IPS-11a (cell line): Measurements from ENCODE around the gene WDR4.
"Not testable (repeated sequence)": the region's sequence is repeated elsewhere in the genome, so short reads cannot be mapped to it uniquely, and the experiment has no call there.

Experiments used
- H3K4me3 ChIP-seq: one replicate; pipeline ENCODE4 v1.5.1; 2013; ENCODE audit warnings: low read depth, low read length, control low read depth

WDR4 gene

DNA sequence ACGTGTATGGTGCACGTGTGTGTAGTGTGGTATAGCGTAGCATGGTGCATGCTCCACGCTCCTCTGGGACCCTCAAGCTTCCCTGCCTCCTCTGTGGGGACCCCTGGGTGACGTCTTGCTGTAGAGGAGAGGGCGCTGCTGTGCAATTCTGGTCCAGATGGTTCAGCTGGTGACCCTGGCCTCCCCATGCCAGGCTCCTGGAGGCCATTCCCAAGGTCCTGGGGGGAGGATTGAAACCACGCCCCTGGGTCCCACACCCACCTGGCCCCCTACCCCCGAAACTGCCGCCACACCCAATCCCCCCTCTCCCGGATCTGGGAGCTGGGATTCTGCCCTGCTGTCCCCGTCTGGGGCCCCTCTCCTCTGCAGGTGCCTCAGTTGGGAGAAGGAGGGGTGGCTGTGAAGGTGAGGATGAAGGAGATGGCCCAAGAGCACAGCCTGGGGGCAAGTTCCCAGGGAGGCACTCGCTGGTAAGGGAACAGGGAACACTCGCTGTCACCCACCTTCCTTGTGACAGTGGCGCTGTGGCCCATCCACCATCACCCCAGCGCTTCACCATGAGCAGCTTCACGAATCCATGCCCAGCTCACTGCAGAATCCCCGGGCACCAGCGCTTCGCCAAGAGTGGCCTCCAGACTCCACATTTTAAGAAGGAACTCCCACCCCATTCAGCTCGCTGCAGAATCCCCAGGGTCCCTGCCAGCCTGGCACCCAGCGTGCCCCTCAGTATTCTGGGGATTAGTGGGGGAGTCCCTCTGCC is 38.0 kb downstream of the WDR4 start:
- H3K4me3 ChIP-seq = no peak overlapping the region

DNA sequence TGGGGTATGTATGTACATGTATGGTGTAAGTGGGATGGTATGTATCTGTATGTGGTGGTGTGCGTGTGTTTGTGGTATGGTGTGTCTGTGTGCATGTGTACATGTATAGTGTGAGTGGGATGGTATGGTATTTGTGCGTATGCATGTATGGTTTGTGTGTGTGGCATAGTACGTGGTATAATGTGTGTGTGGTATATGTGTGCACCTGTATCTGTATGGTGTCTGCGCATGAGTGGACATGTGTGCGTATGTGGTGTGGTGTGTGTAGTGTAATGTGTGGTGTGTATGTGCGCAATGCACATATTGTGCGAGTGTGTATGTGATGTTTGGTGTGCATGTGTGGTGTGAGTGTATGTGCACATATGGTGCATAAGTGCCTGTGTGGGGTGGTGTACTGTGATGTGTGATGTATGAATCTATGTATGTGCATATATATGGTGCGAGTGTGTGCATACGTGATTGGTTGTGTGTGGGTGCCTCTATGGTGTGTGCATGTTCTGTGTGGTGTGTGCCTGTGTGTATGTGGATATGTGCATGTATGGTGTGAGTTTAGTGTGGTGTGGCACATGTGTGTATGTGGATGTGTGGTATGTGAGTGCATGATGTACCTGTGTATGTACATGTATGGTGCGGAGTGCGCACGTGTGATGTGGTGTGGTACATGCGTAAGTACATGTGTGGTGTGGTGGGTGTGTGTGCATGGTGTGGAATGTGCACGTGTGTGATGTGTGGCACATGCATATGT is 38.8 kb downstream of the WDR4 start:
- no peak overlapping the region for H3K4me3 ChIP-seq

- no peak overlapping the region for H3K4me3 ChIP-seq
Observed at GRCh38 chr21:42839271-42840231, 39.8 kb downstream of the WDR4 start.

DNA sequence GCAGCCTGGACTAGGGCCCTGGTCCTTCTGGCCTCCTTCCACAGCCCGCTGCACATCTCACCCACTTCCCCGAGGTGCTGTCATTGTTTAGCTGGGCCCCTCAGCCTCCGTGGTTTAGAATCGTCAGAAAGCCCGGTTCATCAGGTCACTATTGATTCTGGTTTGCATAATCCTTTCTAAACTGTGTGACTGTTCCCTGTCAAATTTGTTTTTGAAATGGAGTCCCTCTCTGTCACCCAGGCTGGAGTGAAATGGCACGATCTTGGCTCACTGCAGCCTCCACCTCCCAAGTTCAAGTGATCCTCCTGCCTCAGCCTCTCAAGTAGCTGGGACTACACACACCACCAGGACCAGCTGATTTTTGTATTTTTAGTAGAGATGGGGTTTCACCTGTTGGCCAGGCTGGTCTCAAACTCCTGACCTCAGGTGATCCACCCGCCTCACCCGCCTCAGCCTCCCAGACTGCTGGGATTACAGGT is 41.1 kb downstream of the WDR4 start:
- not testable (repeated sequence) for H3K4me3 ChIP-seq

DNA sequence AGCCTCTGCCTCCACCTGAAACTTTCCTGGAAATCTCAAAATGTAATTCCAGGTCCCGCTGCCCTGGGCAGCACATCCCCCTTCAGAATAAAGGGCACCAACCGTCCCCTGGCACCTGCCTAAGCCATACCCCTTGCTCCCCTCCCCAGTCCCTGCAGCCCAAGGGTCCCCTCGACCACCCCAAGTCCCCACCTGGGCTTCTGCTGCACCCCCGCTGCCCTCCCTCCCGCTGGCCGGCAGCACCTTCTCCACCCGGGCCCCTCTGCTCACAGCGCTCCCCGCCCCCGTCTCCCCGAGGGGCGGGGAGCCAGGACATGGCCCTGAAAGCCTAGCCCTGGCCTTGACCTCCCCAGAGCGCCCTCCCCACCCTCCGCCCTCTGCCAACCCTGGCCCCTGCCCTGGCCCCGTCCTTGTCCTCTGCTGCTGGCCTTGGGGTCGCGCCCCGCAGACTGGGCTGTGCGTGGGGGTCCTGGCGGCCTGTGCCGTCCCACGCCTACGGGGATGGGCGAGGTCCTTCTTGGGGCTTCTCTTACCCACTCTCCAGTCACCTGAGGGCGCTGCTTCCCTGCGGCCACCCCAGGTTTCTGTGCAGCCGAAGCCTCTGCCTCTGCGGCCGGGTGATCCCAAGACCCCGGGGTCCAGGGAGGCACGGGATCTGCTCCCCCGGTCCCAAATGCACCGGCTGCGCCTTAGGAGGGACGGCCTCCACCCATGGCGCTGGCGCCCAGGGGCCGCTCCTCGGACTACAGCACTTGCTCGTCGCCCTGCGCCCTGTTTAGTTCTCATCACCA is 41.7 kb downstream of the WDR4 start:
- H3K4me3 ChIP-seq = no peak overlapping the region

GRCh38 chr21:42836767-42837301 is 42.5 kb downstream of the WDR4 start:
- no peak overlapping the region for H3K4me3 ChIP-seq

GRCh38 chr21:42836402-42836666 is 43.0 kb downstream of the WDR4 start:
- no peak overlapping the region for H3K4me3 ChIP-seq

DNA sequence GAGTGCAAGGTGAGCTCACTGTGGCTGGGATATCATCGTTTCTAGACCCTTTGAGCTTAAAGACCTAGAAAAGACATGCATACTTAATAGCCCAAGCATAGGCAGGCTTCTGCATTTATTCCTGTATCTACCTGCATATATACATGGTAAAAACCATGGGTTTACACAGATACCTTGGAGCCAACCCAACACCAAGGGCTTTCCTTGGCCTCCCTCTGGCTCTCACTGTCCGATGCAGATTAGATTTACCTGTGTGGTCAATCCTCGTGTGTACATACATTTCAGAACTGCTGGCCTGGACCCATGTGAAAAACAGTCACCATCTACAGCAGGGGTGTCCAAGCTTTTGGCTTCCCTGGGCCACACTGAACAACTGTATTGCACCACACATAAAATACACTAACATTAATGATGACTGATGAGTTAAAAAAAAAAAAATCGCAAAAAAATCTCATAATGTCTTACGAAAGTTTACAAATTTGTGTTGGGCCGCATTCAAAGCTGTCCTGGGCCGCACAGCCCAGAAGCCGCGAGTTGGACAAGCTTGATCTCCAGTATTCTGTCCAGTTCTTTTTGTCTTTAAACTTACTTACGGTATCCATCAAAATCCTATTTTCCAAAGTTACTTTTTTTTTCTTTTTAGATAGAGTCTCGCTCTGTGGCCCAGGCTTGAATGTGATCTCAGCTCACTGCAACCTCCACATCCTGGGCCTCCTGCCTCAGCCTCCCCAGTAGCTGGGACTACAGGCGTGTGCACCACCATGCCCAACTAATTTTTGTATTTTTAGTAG is 43.5 kb downstream of the WDR4 start:
- H3K4me3 ChIP-seq = no peak overlapping the region

GRCh38 chr21:42835211-42835610 is 44.1 kb downstream of the WDR4 start:
- no peak overlapping the region for H3K4me3 ChIP-seq

DNA sequence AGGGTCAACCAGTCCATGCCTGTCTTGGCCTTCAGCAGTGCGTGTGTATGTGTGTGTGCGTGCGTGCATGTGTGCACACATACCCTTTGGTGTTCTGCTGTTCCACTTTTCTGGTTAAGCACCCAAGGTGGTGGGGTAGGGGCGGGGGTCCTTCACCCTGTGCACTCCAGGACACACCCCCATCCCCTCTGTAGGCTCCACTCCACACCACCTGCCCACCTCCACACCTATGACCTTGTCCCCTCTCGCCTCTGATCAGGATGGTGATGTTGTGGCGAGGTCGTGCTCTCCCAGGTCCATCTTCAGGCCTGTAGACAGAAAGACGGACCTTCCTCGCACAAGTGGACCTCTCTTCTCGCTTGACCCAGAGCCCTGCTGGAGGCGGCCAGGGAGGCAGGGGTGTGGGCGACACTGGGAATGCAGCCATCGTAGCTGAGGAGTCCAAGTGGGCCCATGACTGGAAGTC is 44.6 kb downstream of the WDR4 start:
- no peak overlapping the region for H3K4me3 ChIP-seq

DNA sequence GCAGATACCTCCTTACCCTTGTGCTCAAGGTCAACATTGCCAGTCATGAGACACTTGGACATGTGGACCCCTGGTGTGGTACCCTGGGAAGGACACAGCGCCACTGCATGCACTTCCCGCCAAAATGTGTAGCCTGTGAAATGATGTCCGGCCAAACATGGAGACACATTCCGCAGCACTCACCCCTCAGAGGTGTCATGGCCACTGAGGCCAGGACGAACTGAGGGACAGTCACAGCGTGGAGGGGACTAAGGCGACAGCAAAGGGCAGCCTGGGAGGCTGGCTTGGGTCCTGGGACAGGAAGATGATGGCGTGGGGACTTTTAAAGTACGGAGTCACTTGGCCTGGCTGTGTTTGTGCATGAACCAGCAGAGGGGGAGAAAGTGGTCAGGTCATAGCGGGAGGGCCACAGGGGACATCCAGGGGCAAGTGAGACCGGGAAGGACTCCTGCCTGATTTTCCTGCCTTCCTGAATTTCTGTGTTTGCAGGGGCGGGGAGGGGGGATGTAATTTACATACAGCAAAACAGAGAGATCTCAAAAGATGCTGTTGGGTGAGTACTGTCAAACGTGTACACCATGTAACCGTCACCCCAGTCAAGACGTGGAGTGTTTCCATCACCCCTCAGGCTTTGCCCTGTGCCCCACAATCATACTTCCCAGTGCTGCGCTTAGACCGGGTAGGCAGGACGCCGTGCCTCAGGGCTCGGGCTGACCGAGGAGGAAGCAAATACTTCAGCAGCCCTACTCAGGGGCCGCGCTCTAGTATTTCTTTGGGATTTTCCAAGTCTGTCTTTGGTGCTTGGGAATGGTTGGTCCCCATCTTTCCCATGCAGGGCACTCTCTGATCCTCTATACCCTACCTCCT is 45.2 kb downstream of the WDR4 start:
- no peak overlapping the region for H3K4me3 ChIP-seq

DNA sequence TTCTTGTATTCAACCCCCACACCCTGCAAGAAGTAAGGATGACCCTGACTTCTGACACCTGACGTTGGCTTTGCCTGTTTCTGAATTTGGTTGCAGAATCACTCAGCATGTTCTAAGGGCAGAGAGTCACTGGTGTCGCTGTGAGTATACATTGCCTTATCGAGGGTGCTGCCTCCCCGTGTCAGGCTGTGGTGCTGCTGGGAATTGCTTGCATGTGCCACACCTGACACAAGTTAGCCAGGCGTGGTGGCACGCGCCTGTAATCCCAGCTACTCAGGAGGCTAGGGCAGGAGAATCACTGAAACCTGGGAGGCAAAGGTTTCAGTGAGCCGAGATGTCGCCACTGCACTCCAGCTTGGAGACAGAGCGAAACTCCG is 45.9 kb downstream of the WDR4 start:
- H3K4me3 ChIP-seq = no peak overlapping the region

- not testable (repeated sequence) for H3K4me3 ChIP-seq
Observed at GRCh38 chr21:42832321-42832630, 47.1 kb downstream of the WDR4 start.

DNA sequence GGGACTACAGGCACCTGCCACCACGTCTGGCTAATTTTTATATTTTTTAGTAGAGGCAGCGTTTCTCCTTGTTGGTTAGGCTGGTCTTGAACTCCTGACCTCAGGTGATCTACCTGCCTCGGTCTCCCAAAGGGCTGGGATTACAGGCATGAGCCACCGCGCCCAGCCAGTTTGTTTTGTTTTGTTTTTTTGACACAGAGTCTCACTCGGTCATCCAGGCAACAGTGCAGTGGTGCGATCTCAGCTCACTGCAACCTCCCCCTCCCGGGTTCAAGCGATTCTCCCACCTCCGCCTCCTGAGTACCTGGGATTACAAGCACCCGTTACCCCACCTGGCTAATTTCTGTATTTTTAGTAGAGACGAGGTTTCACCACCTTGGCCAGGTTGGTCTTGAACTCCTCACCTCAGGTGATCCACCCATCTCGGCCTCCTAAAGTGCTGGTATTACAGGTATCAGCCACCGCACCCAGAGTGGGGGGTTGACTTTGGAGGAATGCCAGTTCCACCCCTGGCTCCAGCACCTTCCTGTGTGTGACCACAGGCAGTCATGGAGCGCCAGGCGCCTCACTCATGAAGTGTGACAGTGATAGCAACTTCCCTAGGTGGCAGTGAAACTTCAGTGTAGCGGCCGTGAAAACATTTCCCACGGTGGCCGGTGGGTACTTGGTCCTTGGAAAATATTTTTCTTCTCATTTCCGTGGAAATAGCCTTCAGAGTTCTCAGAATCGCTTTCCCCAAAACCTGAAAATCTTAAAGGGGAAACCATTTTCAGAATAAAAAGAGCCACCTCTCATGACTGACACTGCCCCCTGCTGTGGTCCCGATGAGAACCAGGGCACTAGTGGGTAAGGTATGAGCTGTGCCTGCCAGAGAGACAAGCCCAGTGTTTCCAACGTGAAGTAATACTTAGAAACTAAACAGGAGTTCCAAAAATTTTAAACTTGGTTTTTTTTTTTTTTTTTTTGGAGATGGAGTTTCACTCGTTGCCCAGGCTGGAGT is 48.6 kb downstream of the WDR4 start:
- no peak overlapping the region for H3K4me3 ChIP-seq

DNA sequence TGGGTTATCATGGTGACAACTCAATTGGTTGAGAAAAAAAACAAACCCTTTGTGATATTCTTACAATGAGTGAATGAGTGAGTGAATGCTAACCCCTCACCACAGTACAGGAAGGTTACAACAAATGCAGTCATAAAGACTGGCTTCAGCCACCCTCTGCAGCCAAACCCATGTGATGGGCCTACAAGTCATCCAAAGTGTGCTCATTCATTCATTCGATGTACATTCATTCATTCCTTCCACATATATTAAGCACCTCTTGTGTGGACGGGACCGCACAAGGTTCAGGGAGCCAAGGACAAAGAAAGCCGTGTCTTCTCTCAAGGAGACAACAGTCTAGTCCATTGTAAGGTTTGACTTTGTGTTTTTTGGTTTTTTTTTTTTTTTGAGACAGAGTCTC is 49.4 kb downstream of the WDR4 start:
- no peak overlapping the region for H3K4me3 ChIP-seq

GRCh38 chr21:42829417-42829816 is 49.9 kb downstream of the WDR4 start:
- no peak overlapping the region for H3K4me3 ChIP-seq

DNA sequence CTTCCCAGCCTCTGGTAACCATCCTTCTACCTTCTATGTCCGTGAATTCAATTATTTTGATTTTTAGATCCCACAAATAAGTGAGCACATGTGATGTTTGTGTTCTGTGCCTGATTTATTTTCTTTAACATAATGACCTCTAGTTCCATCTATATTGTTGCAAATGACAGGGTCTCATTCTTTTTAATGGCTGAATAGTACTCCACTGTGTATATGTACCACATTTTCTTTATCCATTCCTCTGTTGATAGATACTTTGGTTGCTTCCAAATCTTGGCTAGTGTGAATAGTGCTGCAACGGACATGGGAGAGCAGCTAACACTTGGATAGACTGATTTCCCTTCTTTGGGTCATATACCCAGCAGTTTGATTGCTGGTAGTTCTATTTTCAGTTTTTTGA is 51.8 kb downstream of the WDR4 start:
- no peak overlapping the region for H3K4me3 ChIP-seq
